H1 (cell line): ENCODE data around the gene CANT1. TPM values are rescaled to one million over a fixed set of nuclear protein-coding genes. Genes with fewer than 3 reads are reported as not detected.
A peak's percentile ranks its signal among the peaks of the same experiment; 100 is the strongest.

Experiments used
- CBX8 ChIP-seq: fragments of 300-800, 300-1000 bp; sonication (generic); IDR thresholded peaks from 2 replicates; pipeline ENCODE4 v1.7.1; 2016; ENCODE audit warnings: low read depth, low read length, borderline replicate concordance
- EGR1 ChIP-seq: IDR thresholded peaks from 2 replicates; pipeline ENCODE4 v1.6.1; 2011; ENCODE audit warnings: low read depth, low read length, borderline replicate concordance
- KDM5A ChIP-seq: fragments of 200-600 bp; IDR thresholded peaks from 2 replicates; pipeline ENCODE4 v1.7.1; 2012; ENCODE audit warnings: mild to moderate bottlenecking, low read length, inconsistent platforms, mixed read lengths
- POU5F1 ChIP-seq: IDR thresholded peaks from 2 replicates; pipeline ENCODE4 v1.6.1; 2011; ENCODE audit warnings: low read depth, mild to moderate bottlenecking, low read length, moderate library complexity
- SRF ChIP-seq: IDR thresholded peaks from 2 replicates; pipeline ENCODE4 v1.6.1; 2011; ENCODE audit warnings: mild to moderate bottlenecking, low read depth, low read length, moderate library complexity
- TCF12 ChIP-seq: IDR thresholded peaks from 2 replicates; pipeline ENCODE4 v1.6.1; 2011; ENCODE audit warnings: low read depth, mild to moderate bottlenecking, low read length
- YY1 ChIP-seq: IDR thresholded peaks from 2 replicates; pipeline ENCODE4 v1.6.1; 2011; ENCODE audit warnings: low read depth, mild to moderate bottlenecking, low read length
- polyA plus RNA-seq, 7 experiments: library from polyadenylated mRNA; depleted of rRNA in 3 of 7; stranded (reverse) in 5 of 7; unstranded in 2 of 7; fragments of >200 nt in 5 of 7; fragments of 200-250 nt in 2 of 7; gene quantifications; 1 replicate in 5 of 7; 2 replicates in 1 of 7; 4 replicates in 1 of 7; pipeline versions ENCODE4 v1.2.1 to v1.2.3, GENCODE V29; 2011 to 2013; ENCODE audit warnings: missing spikeins in 2 of 7, mixed read lengths in 2 of 7
- total RNA-seq: library from RNA; stranded (reverse); fragmentation: NEBNext Ultra II Directional; extraction: Animal tissue kit (Norgen Biotek cat#: 25700); gene quantifications from 2 replicates; pipeline ENCODE4 v1.2.1, GENCODE V29; 2021
- TF ChIP-seq, protein P1 (sequence below): fragments of 300-600 bp; sonication (generic); IDR thresholded peaks from 2 replicates; pipeline ENCODE4 v1.7.1; 2012; ENCODE audit warnings: low read length, moderate library complexity, mild to moderate bottlenecking, inconsistent platforms; ENCODE audit not compliant: insufficient replicate concordance
- TF ChIP-seq, protein P2 (sequence below): IDR thresholded peaks from 2 replicates; pipeline ENCODE4 v1.6.1; 2011; ENCODE audit warnings: low read length, improper control_type of control experiment

CANT1 gene
- total and polyA plus RNA-seq, 2 of the 8 experiments (the other 6 are each of a cell fraction or from before 2014, with no cell fraction given) = 23.0 to 32.6 TPM

DNA sequence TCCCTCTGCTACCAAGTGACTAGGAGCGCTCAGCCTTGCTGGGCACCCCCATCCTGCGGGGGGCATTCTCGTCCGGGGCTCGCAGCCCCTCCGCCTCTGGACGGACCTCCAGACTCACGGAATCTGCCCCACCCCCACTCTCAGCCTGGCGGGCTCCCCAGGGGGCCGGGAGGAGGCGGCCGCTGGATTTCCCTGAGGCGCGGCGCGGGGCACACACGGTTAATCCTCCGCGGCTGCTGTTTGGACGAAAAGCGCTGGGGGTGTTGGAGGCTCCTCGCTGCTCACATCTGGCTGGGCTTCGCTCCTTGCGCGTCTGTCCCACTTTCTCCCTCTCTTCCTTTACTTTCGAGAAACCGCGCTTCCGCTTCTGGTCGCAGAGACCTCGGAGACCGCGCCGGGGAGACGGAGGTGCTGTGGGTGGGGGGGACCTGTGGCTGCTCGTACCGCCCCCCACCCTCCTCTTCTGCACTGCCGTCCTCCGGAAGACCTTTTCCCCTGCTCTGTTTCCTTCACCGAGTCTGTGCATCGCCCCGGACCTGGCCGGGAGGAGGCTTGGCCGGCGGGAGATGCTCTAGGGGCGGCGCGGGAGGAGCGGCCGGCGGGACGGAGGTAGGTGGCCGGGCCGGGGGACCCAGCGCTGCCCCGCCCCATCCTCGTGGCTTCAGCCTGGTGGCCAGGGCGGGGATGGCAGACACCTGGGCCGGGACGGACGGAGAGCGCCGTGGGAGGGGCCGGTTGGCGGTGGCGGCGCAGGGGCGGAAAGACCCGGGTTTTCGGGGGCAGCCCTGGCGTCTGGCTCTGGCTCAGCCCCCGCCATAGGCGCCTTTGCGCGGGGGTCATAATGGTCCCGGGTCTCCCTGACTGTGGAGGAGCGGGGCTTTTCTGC is 14.6 kb upstream of the CANT1 start, which contains the start of gene C1QTNF1 (continued):
- TF ChIP-seq, protein P1, sequence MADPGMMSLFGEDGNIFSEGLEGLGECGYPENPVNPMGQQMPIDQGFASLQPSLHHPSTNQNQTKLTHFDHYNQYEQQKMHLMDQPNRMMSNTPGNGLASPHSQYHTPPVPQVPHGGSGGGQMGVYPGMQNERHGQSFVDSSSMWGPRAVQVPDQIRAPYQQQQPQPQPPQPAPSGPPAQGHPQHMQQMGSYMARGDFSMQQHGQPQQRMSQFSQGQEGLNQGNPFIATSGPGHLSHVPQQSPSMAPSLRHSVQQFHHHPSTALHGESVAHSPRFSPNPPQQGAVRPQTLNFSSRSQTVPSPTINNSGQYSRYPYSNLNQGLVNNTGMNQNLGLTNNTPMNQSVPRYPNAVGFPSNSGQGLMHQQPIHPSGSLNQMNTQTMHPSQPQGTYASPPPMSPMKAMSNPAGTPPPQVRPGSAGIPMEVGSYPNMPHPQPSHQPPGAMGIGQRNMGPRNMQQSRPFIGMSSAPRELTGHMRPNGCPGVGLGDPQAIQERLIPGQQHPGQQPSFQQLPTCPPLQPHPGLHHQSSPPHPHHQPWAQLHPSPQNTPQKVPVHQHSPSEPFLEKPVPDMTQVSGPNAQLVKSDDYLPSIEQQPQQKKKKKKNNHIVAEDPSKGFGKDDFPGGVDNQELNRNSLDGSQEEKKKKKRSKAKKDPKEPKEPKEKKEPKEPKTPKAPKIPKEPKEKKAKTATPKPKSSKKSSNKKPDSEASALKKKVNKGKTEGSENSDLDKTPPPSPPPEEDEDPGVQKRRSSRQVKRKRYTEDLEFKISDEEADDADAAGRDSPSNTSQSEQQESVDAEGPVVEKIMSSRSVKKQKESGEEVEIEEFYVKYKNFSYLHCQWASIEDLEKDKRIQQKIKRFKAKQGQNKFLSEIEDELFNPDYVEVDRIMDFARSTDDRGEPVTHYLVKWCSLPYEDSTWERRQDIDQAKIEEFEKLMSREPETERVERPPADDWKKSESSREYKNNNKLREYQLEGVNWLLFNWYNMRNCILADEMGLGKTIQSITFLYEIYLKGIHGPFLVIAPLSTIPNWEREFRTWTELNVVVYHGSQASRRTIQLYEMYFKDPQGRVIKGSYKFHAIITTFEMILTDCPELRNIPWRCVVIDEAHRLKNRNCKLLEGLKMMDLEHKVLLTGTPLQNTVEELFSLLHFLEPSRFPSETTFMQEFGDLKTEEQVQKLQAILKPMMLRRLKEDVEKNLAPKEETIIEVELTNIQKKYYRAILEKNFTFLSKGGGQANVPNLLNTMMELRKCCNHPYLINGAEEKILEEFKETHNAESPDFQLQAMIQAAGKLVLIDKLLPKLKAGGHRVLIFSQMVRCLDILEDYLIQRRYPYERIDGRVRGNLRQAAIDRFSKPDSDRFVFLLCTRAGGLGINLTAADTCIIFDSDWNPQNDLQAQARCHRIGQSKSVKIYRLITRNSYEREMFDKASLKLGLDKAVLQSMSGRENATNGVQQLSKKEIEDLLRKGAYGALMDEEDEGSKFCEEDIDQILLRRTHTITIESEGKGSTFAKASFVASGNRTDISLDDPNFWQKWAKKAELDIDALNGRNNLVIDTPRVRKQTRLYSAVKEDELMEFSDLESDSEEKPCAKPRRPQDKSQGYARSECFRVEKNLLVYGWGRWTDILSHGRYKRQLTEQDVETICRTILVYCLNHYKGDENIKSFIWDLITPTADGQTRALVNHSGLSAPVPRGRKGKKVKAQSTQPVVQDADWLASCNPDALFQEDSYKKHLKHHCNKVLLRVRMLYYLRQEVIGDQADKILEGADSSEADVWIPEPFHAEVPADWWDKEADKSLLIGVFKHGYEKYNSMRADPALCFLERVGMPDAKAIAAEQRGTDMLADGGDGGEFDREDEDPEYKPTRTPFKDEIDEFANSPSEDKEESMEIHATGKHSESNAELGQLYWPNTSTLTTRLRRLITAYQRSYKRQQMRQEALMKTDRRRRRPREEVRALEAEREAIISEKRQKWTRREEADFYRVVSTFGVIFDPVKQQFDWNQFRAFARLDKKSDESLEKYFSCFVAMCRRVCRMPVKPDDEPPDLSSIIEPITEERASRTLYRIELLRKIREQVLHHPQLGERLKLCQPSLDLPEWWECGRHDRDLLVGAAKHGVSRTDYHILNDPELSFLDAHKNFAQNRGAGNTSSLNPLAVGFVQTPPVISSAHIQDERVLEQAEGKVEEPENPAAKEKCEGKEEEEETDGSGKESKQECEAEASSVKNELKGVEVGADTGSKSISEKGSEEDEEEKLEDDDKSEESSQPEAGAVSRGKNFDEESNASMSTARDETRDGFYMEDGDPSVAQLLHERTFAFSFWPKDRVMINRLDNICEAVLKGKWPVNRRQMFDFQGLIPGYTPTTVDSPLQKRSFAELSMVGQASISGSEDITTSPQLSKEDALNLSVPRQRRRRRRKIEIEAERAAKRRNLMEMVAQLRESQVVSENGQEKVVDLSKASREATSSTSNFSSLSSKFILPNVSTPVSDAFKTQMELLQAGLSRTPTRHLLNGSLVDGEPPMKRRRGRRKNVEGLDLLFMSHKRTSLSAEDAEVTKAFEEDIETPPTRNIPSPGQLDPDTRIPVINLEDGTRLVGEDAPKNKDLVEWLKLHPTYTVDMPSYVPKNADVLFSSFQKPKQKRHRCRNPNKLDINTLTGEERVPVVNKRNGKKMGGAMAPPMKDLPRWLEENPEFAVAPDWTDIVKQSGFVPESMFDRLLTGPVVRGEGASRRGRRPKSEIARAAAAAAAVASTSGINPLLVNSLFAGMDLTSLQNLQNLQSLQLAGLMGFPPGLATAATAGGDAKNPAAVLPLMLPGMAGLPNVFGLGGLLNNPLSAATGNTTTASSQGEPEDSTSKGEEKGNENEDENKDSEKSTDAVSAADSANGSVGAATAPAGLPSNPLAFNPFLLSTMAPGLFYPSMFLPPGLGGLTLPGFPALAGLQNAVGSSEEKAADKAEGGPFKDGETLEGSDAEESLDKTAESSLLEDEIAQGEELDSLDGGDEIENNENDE = no peak
- TF ChIP-seq YY1 = no peak
- TF ChIP-seq CBX8 = no peak
- no peak for TF ChIP-seq SRF
- no peak for TF ChIP-seq EGR1
- TF ChIP-seq TCF12 = 0 out of 2 replicates have a peak, but pooled peaks have one; percentile 56
- TF ChIP-seq, protein P2, sequence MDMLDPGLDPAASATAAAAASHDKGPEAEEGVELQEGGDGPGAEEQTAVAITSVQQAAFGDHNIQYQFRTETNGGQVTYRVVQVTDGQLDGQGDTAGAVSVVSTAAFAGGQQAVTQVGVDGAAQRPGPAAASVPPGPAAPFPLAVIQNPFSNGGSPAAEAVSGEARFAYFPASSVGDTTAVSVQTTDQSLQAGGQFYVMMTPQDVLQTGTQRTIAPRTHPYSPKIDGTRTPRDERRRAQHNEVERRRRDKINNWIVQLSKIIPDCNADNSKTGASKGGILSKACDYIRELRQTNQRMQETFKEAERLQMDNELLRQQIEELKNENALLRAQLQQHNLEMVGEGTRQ = no peak
- no peak for TF ChIP-seq POU5F1
- TF ChIP-seq KDM5A = no peak
